HG03196 (cell line): Measurements from ENCODE around the gene MCF2L.

Experiments
- ATAC-seq: cut with Tn5 transposase; IDR thresholded peaks from one replicate; pipeline ENCODE4 v1.9.1; 2021; ENCODE audit not compliant: unreplicated experiment

MCF2L gene

DNA sequence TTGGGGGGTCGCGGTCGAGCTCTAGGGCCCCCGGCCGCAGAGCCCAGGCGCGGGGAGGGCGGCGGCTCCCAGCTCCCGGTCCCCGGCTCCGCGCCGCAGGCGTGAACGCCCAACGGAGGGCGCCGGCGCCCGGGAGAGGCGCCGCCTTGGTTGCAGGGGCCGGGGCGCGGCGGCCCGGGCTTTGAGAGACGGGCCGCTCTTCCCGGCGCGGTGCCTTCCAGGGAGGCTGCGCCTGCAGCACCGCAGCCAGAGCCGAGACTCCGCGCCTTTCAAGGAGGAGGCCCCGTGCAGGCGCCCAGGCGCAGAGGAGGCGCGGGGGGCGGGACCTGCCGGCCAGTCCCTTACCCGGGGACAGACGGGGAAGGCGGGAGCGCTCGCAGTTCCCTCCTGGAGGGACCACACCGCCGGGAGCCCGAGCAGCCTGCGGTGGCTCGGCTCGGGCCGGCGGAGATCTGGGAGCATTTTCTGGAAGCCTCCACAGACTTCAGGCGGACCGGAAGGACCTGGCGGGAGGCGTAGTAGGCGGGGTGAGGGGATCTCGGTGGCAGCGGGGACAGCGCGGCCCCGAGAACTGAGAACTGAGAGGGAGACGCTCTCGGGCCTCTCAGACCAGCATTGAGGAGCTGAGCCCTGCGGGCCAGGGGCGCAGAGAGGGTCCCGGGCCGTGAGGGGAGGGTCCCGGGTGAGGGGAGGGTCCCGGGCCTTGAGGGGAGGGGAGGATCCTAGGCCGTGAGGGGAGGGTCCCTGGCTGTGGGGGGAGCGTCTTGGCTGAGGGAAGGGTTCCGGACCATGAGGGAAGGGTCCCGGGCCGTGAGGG, 25.5 kb upstream of the MCF2L start:
- peak; percentile 36 for ATAC-seq

DNA sequence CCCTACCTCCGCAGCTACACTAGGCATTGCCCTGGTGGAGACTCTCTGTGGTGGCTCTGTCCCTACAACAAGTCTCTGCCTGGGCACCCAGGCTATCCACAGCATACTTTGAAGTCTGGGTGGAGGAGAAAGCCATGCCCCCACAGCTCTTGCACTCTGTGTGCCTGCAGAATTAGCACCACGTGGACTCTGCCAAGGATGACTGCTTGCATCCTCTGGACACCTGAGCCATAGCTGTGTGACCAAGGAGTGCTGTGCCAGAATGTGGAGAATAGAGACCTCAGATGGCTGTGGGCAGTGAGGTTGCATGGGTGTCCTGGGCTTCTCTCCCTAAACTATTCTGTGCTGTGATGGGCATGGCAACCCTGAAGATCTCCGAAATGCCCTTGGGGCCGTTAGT, 21.2 kb upstream of the MCF2L start:
- ATAC-seq, result no peak

- ATAC-seq, result no peak
Observed at GRCh38 chr13:112951674-112952371, 17.2 kb upstream of the MCF2L start.

GRCh38 chr13:112952759-112953551, 16.1 kb upstream of the MCF2L start:
- ATAC-seq, result no peak

DNA sequence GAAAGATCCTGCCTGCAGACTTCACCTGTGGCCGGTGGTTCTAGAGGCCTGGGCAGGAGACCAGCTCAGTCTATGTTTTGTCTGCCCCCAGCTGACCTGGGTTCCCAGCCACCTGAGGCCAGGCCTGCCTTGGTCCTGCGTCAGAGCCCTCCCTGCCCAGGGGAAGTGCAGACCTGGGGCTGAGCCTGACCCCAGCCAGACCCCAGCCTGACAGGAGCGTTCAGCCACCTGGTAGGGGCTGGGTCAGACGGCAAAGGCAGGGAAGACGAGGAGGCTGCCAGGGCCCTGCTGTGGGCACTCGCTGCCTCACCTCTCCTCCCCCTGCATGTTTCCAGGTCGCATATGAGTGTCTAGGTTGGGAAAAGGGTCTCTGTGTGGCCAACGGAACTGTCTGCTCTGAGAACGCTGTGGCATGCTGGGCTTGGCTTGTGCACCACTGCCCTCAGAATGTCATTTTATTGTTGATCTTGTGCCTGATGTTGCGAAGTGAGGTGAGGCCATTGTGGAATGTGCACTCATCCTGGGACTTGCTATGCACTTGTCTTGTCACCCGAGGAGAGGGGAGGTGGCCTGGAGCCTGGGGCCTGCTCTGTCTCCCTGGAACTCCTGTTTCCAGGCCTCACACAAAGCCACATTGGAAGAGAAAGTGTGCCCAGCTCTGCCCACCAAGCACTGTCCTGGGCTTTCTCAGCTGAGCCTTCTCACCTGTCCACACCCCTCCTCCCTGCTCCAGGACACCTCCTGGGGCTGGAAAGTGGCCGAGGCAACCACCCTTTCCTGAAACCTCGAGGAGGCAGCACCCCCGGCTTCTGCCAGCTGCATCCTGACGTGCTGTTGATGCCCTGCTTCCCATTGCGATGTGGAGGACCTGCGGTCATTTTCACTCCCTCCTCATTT, 15.2 kb upstream of the MCF2L start:
- no peak for ATAC-seq

DNA sequence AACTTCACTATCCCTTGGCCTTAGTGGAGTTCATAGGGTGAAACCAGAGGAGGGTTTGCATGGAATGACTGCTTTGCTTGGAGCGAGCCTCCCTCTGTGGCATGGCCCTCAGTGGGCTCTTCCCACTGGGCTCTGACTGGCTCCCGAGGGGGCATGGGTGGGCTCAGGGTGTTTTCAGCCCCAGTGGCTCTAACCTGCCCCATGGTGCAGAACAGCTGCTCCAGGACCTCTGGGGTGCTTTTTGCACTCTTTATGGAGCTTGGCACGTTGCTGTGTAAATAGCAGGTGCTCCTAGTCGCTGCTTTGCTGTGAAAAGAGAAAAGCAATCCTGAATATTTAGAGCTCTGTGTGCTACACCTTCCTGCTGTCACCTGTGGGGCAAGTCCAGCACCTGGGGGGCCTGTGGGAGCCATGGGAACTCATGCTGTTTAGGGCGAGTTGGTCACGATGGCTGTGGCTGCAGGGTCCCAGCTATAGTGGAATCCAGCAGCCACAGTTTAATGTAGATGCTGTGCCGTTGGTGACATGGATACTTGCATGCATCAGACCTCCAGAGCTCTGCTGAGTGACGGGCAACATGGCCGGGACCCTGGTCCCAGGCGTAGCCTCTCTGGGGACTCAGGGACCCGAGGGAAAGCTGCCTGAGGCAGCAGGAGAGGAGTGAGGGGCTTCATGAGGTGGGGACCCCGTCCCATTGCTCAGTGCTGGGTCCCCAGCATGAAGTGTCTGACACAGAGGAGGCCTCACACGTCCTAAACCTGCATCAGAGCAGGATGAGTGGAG, 14.3 kb upstream of the MCF2L start:
- no peak for ATAC-seq

DNA sequence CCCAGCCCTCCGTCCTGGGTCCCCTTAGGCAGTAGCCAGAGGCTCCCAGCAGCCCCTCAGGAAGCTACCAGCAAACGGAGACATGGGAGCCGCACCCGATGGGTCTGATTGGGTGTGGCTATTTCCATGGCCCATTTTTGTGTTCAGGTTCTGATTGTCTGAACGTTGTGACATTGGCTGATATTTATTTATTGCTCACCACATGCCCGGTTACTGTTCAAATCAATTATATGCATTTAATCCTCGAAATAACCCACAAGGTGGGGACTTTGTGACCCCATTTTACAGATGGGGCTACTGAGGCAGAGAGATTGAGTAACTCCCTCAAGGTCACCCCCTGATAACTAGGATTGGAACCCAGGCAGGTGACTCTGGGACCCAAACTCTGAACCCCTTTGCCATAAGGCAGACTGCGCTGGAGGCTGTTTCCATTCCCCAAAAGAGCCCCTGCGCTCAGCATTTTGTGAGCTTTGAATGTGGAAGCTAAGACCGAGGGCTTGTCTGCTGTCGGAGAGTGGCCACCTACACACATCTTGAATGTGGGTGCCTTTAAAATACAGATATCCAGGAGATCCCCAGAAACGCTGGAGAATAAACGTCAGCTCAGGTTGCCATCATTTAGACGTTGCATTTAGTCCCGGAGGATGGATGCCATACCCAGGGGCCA, 13.6 kb upstream of the MCF2L start:
- no peak for ATAC-seq

GRCh38 chr13:112955956-112956355, 13.1 kb upstream of the MCF2L start:
- ATAC-seq, result no peak

GRCh38 chr13:112956571-112957294, 12.3 kb upstream of the MCF2L start:
- ATAC-seq, result no peak

DNA sequence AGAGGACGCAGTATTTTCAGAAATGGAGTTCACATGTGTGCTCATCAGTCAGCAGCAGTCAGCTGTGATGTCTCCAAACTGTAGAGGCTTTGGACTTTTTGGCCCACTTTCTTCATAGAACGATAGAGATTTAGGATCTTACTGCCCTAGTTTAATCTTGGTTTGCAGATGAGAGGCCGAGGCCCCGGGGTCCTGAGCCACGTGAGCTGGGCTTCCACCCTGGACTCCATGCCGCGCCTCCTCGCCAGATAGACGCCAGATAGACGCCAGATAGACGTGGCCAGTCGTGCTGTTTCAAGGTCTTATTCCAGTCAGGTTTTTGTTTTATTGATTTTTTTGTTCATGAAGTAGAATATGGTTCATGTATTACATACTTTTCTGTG, 11.7 kb upstream of the MCF2L start:
- ATAC-seq, result no peak

DNA sequence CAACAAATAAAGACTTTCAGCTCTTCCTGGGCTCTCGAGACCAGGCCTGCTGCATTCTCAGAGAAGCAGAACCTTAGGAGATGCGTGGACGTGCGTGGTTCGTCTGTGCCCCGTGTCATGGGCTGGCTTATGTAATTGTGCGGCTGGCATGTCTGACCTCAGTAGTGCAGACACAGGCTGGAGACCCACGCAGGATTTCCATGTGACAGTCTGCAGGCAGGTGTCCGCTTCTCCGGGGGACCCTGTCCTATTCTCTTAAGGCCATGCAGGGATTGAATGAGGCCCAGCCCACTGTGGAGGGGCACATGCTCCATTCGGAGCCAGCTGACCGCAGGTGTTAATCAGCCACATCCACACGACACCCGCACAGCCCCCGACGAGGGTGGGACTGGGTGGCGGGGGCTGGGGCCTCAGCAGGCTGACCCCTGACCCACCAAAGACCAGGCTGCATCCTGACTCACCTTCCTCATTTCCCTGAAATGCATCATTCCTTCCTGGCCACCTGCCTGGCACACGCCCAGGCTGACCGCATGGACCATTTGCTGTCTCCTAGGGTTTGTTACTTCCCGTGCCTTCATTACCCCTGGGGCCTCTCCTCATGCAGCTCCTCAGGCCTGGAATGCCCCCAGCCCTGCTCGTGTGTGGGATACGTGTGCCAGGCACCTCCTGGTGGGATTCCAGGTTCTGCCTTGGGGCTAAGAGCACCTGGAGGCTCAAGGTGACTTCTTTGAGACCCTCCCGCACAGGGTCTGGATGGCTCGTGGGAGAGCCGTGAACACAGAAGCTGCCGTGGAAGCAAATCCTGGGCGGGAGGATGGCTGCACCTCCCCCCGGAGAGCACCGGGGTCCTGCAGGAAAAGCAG, 10.7 kb upstream of the MCF2L start:
- no peak for ATAC-seq

- no peak for ATAC-seq
Observed at GRCh38 chr13:112959206-112959605, 9.8 kb upstream of the MCF2L start.

GRCh38 chr13:112959701-112960542, 9.1 kb upstream of the MCF2L start:
- ATAC-seq, result no peak

GRCh38 chr13:112960706-112961105, 8.3 kb upstream of the MCF2L start:
- no peak for ATAC-seq

- ATAC-seq, result no peak
Observed at GRCh38 chr13:112961457-112962369, 7.3 kb upstream of the MCF2L start.

- ATAC-seq, result no peak
Observed at GRCh38 chr13:112962396-112962795, 6.6 kb upstream of the MCF2L start.
